Ishikawa (cell line): ENCODE data around the gene AIG1.

Experiments
- CEBPB ChIP-seq: IDR thresholded peaks from 2 replicates; pipeline ENCODE4 v1.6.1; 2012
- CREB1 ChIP-seq: IDR thresholded peaks from 2 replicates; pipeline ENCODE4 v1.6.1; 2012; ENCODE audit warnings: low read depth
- EGR1 ChIP-seq: IDR thresholded peaks from 2 replicates; pipeline ENCODE4 v1.6.1; 2012
- EP300 ChIP-seq: IDR thresholded peaks from 2 replicates; pipeline ENCODE4 v1.6.1; 2012; ENCODE audit warnings: borderline replicate concordance
- FOXM1 ChIP-seq: IDR thresholded peaks from 2 replicates; pipeline ENCODE4 v1.6.1; 2012; ENCODE audit warnings: low read depth, borderline replicate concordance
- MAX ChIP-seq: IDR thresholded peaks from 2 replicates; pipeline ENCODE4 v1.6.1; 2012
- NFIC ChIP-seq: IDR thresholded peaks from 2 replicates; pipeline ENCODE4 v1.6.1; 2012
- RAD21 ChIP-seq: IDR thresholded peaks from 2 replicates; pipeline ENCODE4 v1.6.1; 2012; ENCODE audit warnings: low read depth
- REST ChIP-seq: IDR thresholded peaks from 2 replicates; pipeline ENCODE4 v1.6.1; 2012; ENCODE audit warnings: low read depth, mild to moderate bottlenecking
- TAF1 ChIP-seq: IDR thresholded peaks from 2 replicates; pipeline ENCODE4 v1.6.1; 2012; ENCODE audit warnings: low read depth, mild to moderate bottlenecking
- TCF12 ChIP-seq: IDR thresholded peaks from 2 replicates; pipeline ENCODE4 v1.6.1; 2012; ENCODE audit warnings: low read depth
- TEAD4 ChIP-seq: IDR thresholded peaks from 2 replicates; pipeline ENCODE4 v1.6.1; 2012
- USF1 ChIP-seq: IDR thresholded peaks from 2 replicates; pipeline ENCODE4 v1.6.1; 2012
- YY1 ChIP-seq: IDR thresholded peaks from 2 replicates; pipeline ENCODE4 v1.6.1; 2012; ENCODE audit warnings: low read depth
- ZBTB7A ChIP-seq: IDR thresholded peaks from 2 replicates; pipeline ENCODE4 v1.6.1; 2012; ENCODE audit warnings: low read depth

Gene AIG1

GRCh38 chr6:143135325-143135724 is 74.6 kb downstream of the AIG1 start:
- TF ChIP-seq TCF12 (no peak), ZBTB7A (no peak), USF1 (no peak), YY1 (no peak), CEBPB (no peak)

- TF ChIP-seq EGR1: no peak
- TF ChIP-seq TEAD4: no peak
- no peak for TF ChIP-seq RAD21
- no peak for TF ChIP-seq TCF12
- TF ChIP-seq REST: no peak
- no peak for TF ChIP-seq YY1
- no peak for TF ChIP-seq FOXM1
Measured at GRCh38 chr6:143135797-143136561, 75.3 kb downstream of the AIG1 start.

- TF ChIP-seq CEBPB (no peak), FOXM1 (no peak), ZBTB7A (no peak), TEAD4 (no peak), CREB1 (no peak), EP300 (no peak), TCF12 (no peak), RAD21 (no peak), TAF1 (no peak), EGR1 (no peak), NFIC (no peak), MAX (no peak)
Measured at GRCh38 chr6:143136647-143137046, 76.0 kb downstream of the AIG1 start.

- no peak for TF ChIP-seq USF1
- TF ChIP-seq REST: no peak
- no peak for TF ChIP-seq NFIC
- TF ChIP-seq EGR1: no peak
- no peak for TF ChIP-seq CREB1
- no peak for TF ChIP-seq CEBPB
- TF ChIP-seq YY1: no peak
- TF ChIP-seq MAX: no peak
- TF ChIP-seq TAF1: no peak
- no peak for TF ChIP-seq ZBTB7A
- no peak for TF ChIP-seq TCF12
- TF ChIP-seq EP300: no peak
- TF ChIP-seq RAD21: no peak
- TF ChIP-seq FOXM1: no peak
Measured at GRCh38 chr6:143139239-143139784, 78.6 kb downstream of the AIG1 start.

- TF ChIP-seq CEBPB (no peak), TEAD4 (no peak), MAX (no peak), RAD21 (no peak), NFIC (no peak), YY1 (no peak), CREB1 (no peak), EP300 (no peak), USF1 (no peak), REST (no peak), ZBTB7A (no peak), FOXM1 (no peak), EGR1 (no peak), TAF1 (no peak), TCF12 (no peak)
Measured at GRCh38 chr6:143140767-143141166, 80.1 kb downstream of the AIG1 start.
